HepG2 (cell line): ENCODE measurements around the gene EEFSEC. TPM values are rescaled to one million over a fixed set of nuclear protein-coding genes. Genes with fewer than 3 reads are reported as not detected.

Experiments
- ATAC-seq: fragments of 200-7000 bp; cut with Tn5 transposase; 3 replicates; pipeline ENCODE4 v1.9.1; 2020; ENCODE audit warnings: mild to moderate bottlenecking, moderate library complexity
- BruUV-seq: library from RNA; stranded (reverse); fragments of 400-500 nt; replicated peaks from 2 replicates; lab custom pipeline; 2021; lab: Mats Ljungman, UMichigan
- CTCF ChIA-PET: fragments of 300-600 bp; formaldehyde crosslinking; extraction: SDS; loops from one replicate; lab custom pipeline; 2021; ENCODE audit warnings: low total read pairs, inconsistent platforms, low intra/inter-chr PET ratio; lab: Yijun Ruan, JAX
- POLR2A ChIA-PET: fragments of 350-600 bp; sonication (Branson Sonifier 250); formaldehyde crosslinking; loops from one replicate; lab custom pipeline; 2020; ENCODE audit warnings: antibody characterized with exemption, inconsistent platforms; lab: Yijun Ruan, JAX
- DNase-seq: peaks from one replicate; pipeline ENCODE4 v3.0.0-alpha.2; 2015; ENCODE audit warnings: low spot score
- FAIRE-seq: peaks from 3 replicates; lab custom pipeline; 2011; peaks lifted over from hg19 to GRCh38; lab: Jason Lieb, UNC
- H2AFZ ChIP-seq: one replicate; pipeline ENCODE4 v1.6.1; 2011; ENCODE audit warnings: low read length, inconsistent platforms
- H3K27ac ChIP-seq: fragments of 300-600 bp; 3 replicates; pipeline ENCODE4 v1.8.0; 2011; ENCODE audit warnings: mixed run types, mild to moderate bottlenecking, mixed read lengths, low read length, inconsistent platforms; ENCODE audit not compliant: insufficient read depth; ENCODE audit errors: extremely low read length
- H3K27me3 ChIP-seq, 2 experiments: fragments of 200-600 bp in 1 of 2; 2 replicates in 1 of 2; 3 replicates in 1 of 2; pipeline versions ENCODE4 v1.6.0 to v1.8.0; 2011; ENCODE audit warnings: low read length in 2 of 2, mild to moderate bottlenecking in 2 of 2, moderate library complexity in 2 of 2, inconsistent platforms in 1 of 2; ENCODE audit not compliant: insufficient read depth in 2 of 2, control insufficient read depth in 1 of 2
- H3K36me3 ChIP-seq, 2 experiments: fragments of 200-600 bp in 1 of 2; replicated peaks in 1 of 2; 2 replicates in 1 of 2; 3 replicates in 1 of 2; pipeline versions ENCODE4 v1.5.1 to v1.8.0; 2011; ENCODE audit warnings: low read length in 2 of 2, inconsistent platforms in 1 of 2; ENCODE audit not compliant: insufficient read depth in 2 of 2, control insufficient read depth in 1 of 2
- H3K4me1 ChIP-seq: 2 replicates; pipeline ENCODE4 v1.5.1; 2012; ENCODE audit warnings: low read length, inconsistent platforms; ENCODE audit not compliant: insufficient read depth
- H3K4me2 ChIP-seq: 2 replicates; pipeline ENCODE4 v1.6.0; 2011; ENCODE audit warnings: low read depth, low read length, inconsistent platforms
- H3K4me3 ChIP-seq, 3 experiments: fragments of 200-600 bp in 1 of 3; sonication (generic), shearing (Covaris generic) in 1 of 3; replicated peaks in 1 of 3; 2 replicates each; pipeline ENCODE4 v1.5.1; 2011 to 2016; ENCODE audit warnings: low read length in 3 of 3, inconsistent platforms in 2 of 3, low read depth in 2 of 3, mild to moderate bottlenecking in 2 of 3, control low read depth in 1 of 3, mixed read lengths in 1 of 3; ENCODE audit not compliant: insufficient read depth in 1 of 3
- H3K79me2 ChIP-seq: one replicate; pipeline ENCODE4 v1.6.1; 2011; ENCODE audit warnings: low read length, inconsistent platforms; ENCODE audit not compliant: insufficient read depth
- H3K9ac ChIP-seq: 2 replicates; pipeline ENCODE4 v1.6.0; 2011; ENCODE audit warnings: mild to moderate bottlenecking, low read depth, low read length, inconsistent platforms; ENCODE audit not compliant: insufficient read depth
- H3K9me3 ChIP-seq: 2 replicates; pipeline ENCODE4 v1.5.1; 2012; ENCODE audit warnings: mild to moderate bottlenecking, low read length
- H4K20me1 ChIP-seq: 2 replicates; pipeline ENCODE4 v1.6.0; 2011; ENCODE audit warnings: inconsistent platforms, mild to moderate bottlenecking, low read length, moderate library complexity; ENCODE audit not compliant: insufficient read depth
- BRCA1 ChIP-seq: sonication (generic); formaldehyde crosslinking; IDR thresholded peaks from 2 replicates; pipeline ENCODE4 v1.4.0; 2020; ENCODE audit warnings: missing genetic modification reagents
- ZNF235 ChIP-seq: sonication (generic); formaldehyde crosslinking; IDR thresholded peaks from 2 replicates; pipeline ENCODE4 v1.8.1; 2023; ENCODE audit warnings: mild to moderate bottlenecking, missing genetic modification reagents, borderline replicate concordance
- WGBS: methylation state at CpG from one replicate; pipeline ENCODE4 v1.1.6; 2017; ENCODE audit warnings: low lambda C conversion rate; 5-methylcytosine and 5-hydroxymethylcytosine counted together
- in situ Hi-C: cut with HindIII; loops from 2 replicates; pipeline ENCODE4 v1.10.0; 2017; ENCODE audit warnings: low pct_unique_long_range_greater_than_20kb; ENCODE audit not compliant: extremely low pct_ligation_motif_present
- intact Hi-C: fragments of 100-400 bp; cut with micrococcal nuclease; formaldehyde crosslinking; loops from one replicate; pipeline ENCODE4 v1.10.0; 2022; ENCODE audit not compliant: unreplicated experiment
- polyA plus RNA-seq, 8 experiments: library from polyadenylated mRNA; depleted of rRNA in 3 of 8; stranded (reverse) in 7 of 8; unstranded in 1 of 8; fragments of >200 nt; fragmentation: Illumina TruSeq in 4 of 8; extraction: Trizol in 4 of 8; gene quantifications; 2 replicates each; pipeline versions ENCODE4 v1.2.1 to v1.2.3, GENCODE V29; 2011 to 2016; ENCODE audit warnings: low read depth in 4 of 8, missing spikeins in 1 of 8, mixed read lengths in 1 of 8; ENCODE audit not compliant: insufficient read depth in 1 of 8
- total RNA-seq, 5 experiments: library from RNA; depleted of rRNA; stranded (reverse); fragments of >200 nt; fragmentation: Illumina TruSeq; extraction: Trizol; gene quantifications; 2 replicates each; pipeline ENCODE4 v1.2.3, GENCODE V29; 2016; ENCODE audit warnings: low read depth in 1 of 5
- TF ChIP-seq, protein P1 (sequence below): sonication (generic); formaldehyde crosslinking; IDR thresholded peaks from 2 replicates; pipeline ENCODE4 v1.5.1; 2020; ENCODE audit warnings: missing genetic modification reagents, mild to moderate bottlenecking, borderline replicate concordance
- TF ChIP-seq, protein P2 (sequence below): IDR thresholded peaks from 2 replicates; pipeline ENCODE4 v1.6.1; 2016; ENCODE audit warnings: missing compliant biosample characterization, missing genetic modification reagents, borderline replicate concordance

EEFSEC gene
- total and polyA plus RNA-seq, 2 of the 13 experiments (the other 11 are each of a cell fraction or from before 2014, with no cell fraction given) = 6.4 to 24.2 TPM

DNA sequence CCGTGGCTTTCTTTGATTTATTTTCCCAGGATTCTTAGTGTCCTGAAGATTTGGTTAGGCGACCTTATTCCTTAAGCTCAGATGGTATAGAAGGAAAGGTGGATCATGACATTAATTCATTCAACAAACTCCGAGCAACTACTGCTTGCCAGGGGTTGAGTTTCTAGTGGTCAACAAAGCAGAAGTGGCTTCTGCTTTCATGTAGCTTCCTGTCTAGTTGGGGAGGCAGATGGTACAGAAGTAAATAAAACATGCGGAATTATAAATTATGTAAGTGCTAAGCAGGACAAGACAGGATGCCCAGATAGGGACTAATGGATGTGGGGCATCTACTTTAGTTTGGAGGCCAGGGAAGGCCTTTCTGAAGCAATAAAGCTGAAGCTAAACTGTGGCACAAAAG lies 15.6 kb downstream of the EEFSEC start:
- in situ Hi-C loops = no loop called here
- no peaks in the 10 kb centered on the region for H3K9me3 ChIP-seq
- peak overlapping the region; percentile 93 for H3K4me2 ChIP-seq
- H3K9ac ChIP-seq = peak overlapping the region; percentile 85
- no peaks in the 10 kb centered on the region for H3K27me3 ChIP-seq
- H3K36me3 ChIP-seq = peaks cover 0 to 4% of the 10 kb centered on the region in 2 experiments; a peak in 2 of 5 replicates
- ChIA-PET CTCF (no interaction called here), POLR2A (interaction anchor here (0.9 to 7.1 kb wide), 6 partner anchors 9 to 192 kb away, joined by 3 to 104 read pairs (median 9); partner anchors contain the start of genes EEFSEC and RUVBL1)
- DNase-seq (no peak), ATAC-seq (no peak), FAIRE-seq (no peak)
- intact Hi-C loops = loop anchor here (1.0 kb wide), 1 partner anchor 16 kb away; the partner anchor contains the start of gene EEFSEC
- no peak for TF ChIP-seq BRCA1 (CRISPR knock-in tag)
- 0 out of 2 replicates have a peak, but pooled peaks have one; percentile 15 for TF ChIP-seq ZNF235 (CRISPR knock-in tag)
- TF ChIP-seq, protein P1, sequence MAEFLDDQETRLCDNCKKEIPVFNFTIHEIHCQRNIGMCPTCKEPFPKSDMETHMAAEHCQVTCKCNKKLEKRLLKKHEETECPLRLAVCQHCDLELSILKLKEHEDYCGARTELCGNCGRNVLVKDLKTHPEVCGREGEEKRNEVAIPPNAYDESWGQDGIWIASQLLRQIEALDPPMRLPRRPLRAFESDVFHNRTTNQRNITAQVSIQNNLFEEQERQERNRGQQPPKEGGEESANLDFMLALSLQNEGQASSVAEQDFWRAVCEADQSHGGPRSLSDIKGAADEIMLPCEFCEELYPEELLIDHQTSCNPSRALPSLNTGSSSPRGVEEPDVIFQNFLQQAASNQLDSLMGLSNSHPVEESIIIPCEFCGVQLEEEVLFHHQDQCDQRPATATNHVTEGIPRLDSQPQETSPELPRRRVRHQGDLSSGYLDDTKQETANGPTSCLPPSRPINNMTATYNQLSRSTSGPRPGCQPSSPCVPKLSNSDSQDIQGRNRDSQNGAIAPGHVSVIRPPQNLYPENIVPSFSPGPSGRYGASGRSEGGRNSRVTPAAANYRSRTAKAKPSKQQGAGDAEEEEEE (CRISPR knock-in tag) = no peak
- TF ChIP-seq, protein P2, sequence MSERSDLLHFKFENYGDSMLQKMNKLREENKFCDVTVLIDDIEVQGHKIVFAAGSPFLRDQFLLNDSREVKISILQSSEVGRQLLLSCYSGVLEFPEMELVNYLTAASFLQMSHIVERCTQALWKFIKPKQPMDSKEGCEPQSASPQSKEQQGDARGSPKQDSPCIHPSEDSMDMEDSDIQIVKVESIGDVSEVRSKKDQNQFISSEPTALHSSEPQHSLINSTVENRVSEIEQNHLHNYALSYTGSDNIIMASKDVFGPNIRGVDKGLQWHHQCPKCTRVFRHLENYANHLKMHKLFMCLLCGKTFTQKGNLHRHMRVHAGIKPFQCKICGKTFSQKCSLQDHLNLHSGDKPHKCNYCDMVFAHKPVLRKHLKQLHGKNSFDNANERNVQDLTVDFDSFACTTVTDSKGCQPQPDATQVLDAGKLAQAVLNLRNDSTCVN (CRISPR knock-in tag) = no peak
- peak overlapping the region; percentile 99 for H3K27ac ChIP-seq
- H3K4me3 ChIP-seq = peak overlapping the region in 1 of 3 experiments; percentile 64; a peak in 2 of 6 replicates
- no peak overlapping the region for H2AFZ ChIP-seq
- WGBS = 66% methylated on average over 4 of the region's 4 CpGs
- BruUV-seq = no TSS peak
- no peaks in the 10 kb centered on the region for H4K20me1 ChIP-seq
- peaks cover 80% of the 10 kb centered on the region for H3K4me1 ChIP-seq
- peaks cover 62% of the 10 kb centered on the region for H3K79me2 ChIP-seq
